ENCODE results near the gene NUMB. TPM values are rescaled to one million over a fixed set of nuclear protein-coding genes. Genes with fewer than 3 reads are reported as not detected.

Gene NUMB
- total and polyA plus RNA-seq, 2 donors (not counting 3 experiments of a cell fraction or from before 2014, with no cell fraction given) = 128 to 164 TPM

GRCh38 chr14:73266317-73266716 is 192.0 kb downstream of the NUMB start:
- no peak overlapping the region for H3K4me2 ChIP-seq (ENCODE audit: insufficient read depth, low read length)
- H3K27me3 ChIP-seq (ENCODE audit: control insufficient read depth in 2 of 2, insufficient read depth in 2 of 2, low read length in 2 of 2) = no peaks in the 10 kb centered on the region
- TF ChIP-seq CTCF (IDR thresholded peaks at IDR 0.05; ENCODE audit: extremely low read depth in 1 of 2, insufficient read depth in 1 of 2, low read depth in 1 of 2, low read length in 2 of 2) (no peak), FOS (IDR thresholded peaks at IDR 0.05; ENCODE audit: borderline replicate concordance, insufficient read depth, low read length) (no peak), JUN (IDR thresholded peaks at IDR 0.05; ENCODE audit: borderline replicate concordance, insufficient read depth, insufficient read length, low read depth) (no peak), GATA2 (IDR thresholded peaks at IDR 0.05; ENCODE audit: insufficient read depth, insufficient read length, low read depth, low read length) (no peak), POLR2AphosphoS5 (IDR thresholded peaks at IDR 0.05; ENCODE audit: insufficient read depth, low read depth, low read length) (no peak), EZH2 (IDR thresholded peaks at IDR 0.05; ENCODE audit: borderline replicate concordance, low read depth, low read length, severe bottlenecking) (no peak), MYC (IDR thresholded peaks at IDR 0.05; ENCODE audit: low read depth, low read length) (no peak), MAX (IDR thresholded peaks at IDR 0.05; ENCODE audit: insufficient read depth, insufficient read length) (no peak), POLR2A (IDR thresholded peaks at IDR 0.05; ENCODE audit: low read depth, low read length) (no peak)
- FAIRE-seq (no peak), DNase-seq (ENCODE audit: low read depth, low spot score) (no peak)
- H3K9me1 ChIP-seq (replicated peaks; ENCODE audit: control insufficient read depth, extremely low read depth, insufficient read depth, low read length) = no peaks in the 10 kb centered on the region
- CTCF ChIA-PET = interaction anchor here (0.6 to 2.5 kb wide), 6 partner anchors 9 to 206 kb away, joined by 3 to 19 read pairs (median 4); no protein-coding TSS in a partner anchor
- no TSS peak for BruUV-seq (replicated peaks)
- no peaks in the 10 kb centered on the region for H3K9me3 ChIP-seq (replicated peaks; ENCODE audit: control insufficient read depth, insufficient read depth, low read length)
- POLR2A ChIA-PET = no interaction called here
- dilution Hi-C loops (cut with MboI; ENCODE audit: extremely low pct_ligation_motif_present, low sequenced_read_pairs) = no loop called here
- H4K20me1 ChIP-seq (replicated peaks; ENCODE audit: control insufficient read depth, extremely low read depth, insufficient read depth, low read length) = no peaks in the 10 kb centered on the region
- H3K9ac ChIP-seq (replicated peaks; ENCODE audit: extremely low read depth, insufficient read depth, low read length) = no peak overlapping the region
- H3K27ac ChIP-seq (ENCODE audit: insufficient read depth, low read depth, low read length) = no peak overlapping the region
- H3K79me2 ChIP-seq (ENCODE audit: control insufficient read depth, insufficient read depth, low read length) = no peaks in the 10 kb centered on the region
- H2AFZ ChIP-seq (ENCODE audit: low read depth, low read length) = no peak overlapping the region
- H3K4me1 ChIP-seq (ENCODE audit: control insufficient read depth, extremely low read depth, insufficient read depth, low read length) = peaks cover 15% of the 10 kb centered on the region
- no peaks in the 10 kb centered on the region for H3K36me3 ChIP-seq (ENCODE audit: control insufficient read depth in 2 of 2, extremely low read depth in 1 of 2, insufficient read depth in 2 of 2, low read length in 2 of 2)
- intact Hi-C loops (cut with micrococcal nuclease) = no loop called here
- no peak overlapping the region for H3K4me3 ChIP-seq (replicated peaks in 1 of 3; ENCODE audit: insufficient read depth in 1 of 3, low read depth in 1 of 3, low read length in 3 of 3)

All from endothelial cell of umbilical vein (primary cell).